Breast epithelium (tissue), 4 donors: Measurements from ENCODE around the gene TMCO5A. TPM values are rescaled to one million over a fixed set of nuclear protein-coding genes. Genes with fewer than 3 reads are reported as not detected.

Experiments used
- DNase-seq, 2 donors: peaks; one replicate each; pipeline ENCODE4 v3.0.0-alpha.2; 2019; ENCODE audit warnings: low spot score in 2 of 2
- H3K27ac ChIP-seq, 2 donors: fragments of 200-600 bp; sonication (generic) in 1 of 2; one replicate each; pipeline ENCODE4 v1.5.1; 2016 to 2019; ENCODE audit warnings: mild to moderate bottlenecking in 1 of 2
- H3K27me3 ChIP-seq, 2 donors: fragments of 200-600 bp; sonication (generic) in 1 of 2; one replicate each; pipeline versions ENCODE4 v1.5.1 to v1.6.0; 2017 to 2019; ENCODE audit warnings: control low read depth in 1 of 2, mild to moderate bottlenecking in 1 of 2
- H3K36me3 ChIP-seq: fragments of 200-600 bp; one replicate; pipeline ENCODE4 v1.5.1; 2019
- H3K4me1 ChIP-seq, 2 donors: fragments of 200-600 bp; sonication (generic); one replicate each; pipeline ENCODE4 v1.5.1; 2016 to 2019; ENCODE audit warnings: control low read depth in 1 of 2
- H3K4me3 ChIP-seq, 3 donors: fragments of 200-600 bp; sonication (generic); 1 replicate in 2 of 3; 2 replicates in 1 of 3; pipeline ENCODE4 v1.5.1; 2016 to 2019; ENCODE audit warnings: mild to moderate bottlenecking in 3 of 3, moderate library complexity in 2 of 3
- H3K9me3 ChIP-seq, 2 donors: fragments of 200-600 bp; sonication (generic) in 1 of 2; one replicate each; pipeline ENCODE4 v1.5.1; 2016 to 2019; ENCODE audit warnings: control low read depth in 1 of 2
- CTCF ChIP-seq, 3 donors: fragments of 450-650 bp; IDR thresholded peaks; one replicate each; pipeline ENCODE4 v1.5.1; 2016 to 2017; ENCODE audit warnings: antibody characterized with exemption in 3 of 3, mild to moderate bottlenecking in 3 of 3, moderate library complexity in 3 of 3
- POLR2A ChIP-seq: fragments of 450-650 bp; IDR thresholded peaks from one replicate; pipeline ENCODE4 v1.6.1; 2016; ENCODE audit warnings: antibody characterized with exemption, mild to moderate bottlenecking, moderate library complexity
- POLR2AphosphoS5 ChIP-seq, 3 donors: sonication (generic); formaldehyde crosslinking; IDR thresholded peaks; one replicate each; pipeline ENCODE4 v1.6.1; 2017; ENCODE audit warnings: antibody characterized with exemption in 3 of 3
- intact Hi-C: fragments of 100-400 bp; cut with DNase I; formaldehyde crosslinking; loops from one replicate; pipeline ENCODE4 v1.15.1; 2023; ENCODE audit warnings: low total_unique reads
- total RNA-seq, 3 donors: library from RNA; depleted of rRNA; stranded (reverse); fragments of >200 nt; gene quantifications; one replicate each; pipeline ENCODE4 v1.1.0, GENCODE V29; 2016

TMCO5A gene
- total RNA-seq, 3 donors from 2014 or later = not detected

DNA sequence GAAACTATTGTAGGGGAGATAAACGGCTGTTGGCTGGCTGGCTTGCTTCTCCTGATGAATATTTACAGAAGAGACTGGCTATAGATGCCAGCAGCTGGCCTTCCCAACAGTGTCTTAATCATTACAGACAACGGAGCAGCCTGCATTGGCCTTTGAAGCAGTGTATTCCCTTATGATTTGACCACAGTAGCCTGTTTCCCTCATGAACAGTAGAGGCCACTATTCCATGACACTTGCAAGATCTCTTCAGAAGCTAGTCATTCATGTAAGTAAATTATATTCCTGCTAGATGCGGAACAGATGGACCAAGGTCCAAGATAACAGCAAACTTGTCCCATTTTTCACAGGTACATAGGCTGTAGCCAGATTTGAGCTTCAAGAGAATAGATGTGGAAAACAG lies 47.3 kb downstream of the TMCO5A start:
- H3K4me3 ChIP-seq = no peak overlapping the region
- H3K9me3 ChIP-seq = no peaks in the 10 kb centered on the region
- no peaks in the 10 kb centered on the region for H3K36me3 ChIP-seq
- intact Hi-C loops = no loop called here
- TF ChIP-seq POLR2A (no peak), CTCF (IDR thresholded peaks at IDR 0.05) (no peak), POLR2AphosphoS5 (IDR thresholded peaks at IDR 0.05) (no peak)
- H3K27ac ChIP-seq = no peak overlapping the region
- DNase-seq = no peak
- no peaks in the 10 kb centered on the region for H3K4me1 ChIP-seq
- no peaks in the 10 kb centered on the region for H3K27me3 ChIP-seq

DNA sequence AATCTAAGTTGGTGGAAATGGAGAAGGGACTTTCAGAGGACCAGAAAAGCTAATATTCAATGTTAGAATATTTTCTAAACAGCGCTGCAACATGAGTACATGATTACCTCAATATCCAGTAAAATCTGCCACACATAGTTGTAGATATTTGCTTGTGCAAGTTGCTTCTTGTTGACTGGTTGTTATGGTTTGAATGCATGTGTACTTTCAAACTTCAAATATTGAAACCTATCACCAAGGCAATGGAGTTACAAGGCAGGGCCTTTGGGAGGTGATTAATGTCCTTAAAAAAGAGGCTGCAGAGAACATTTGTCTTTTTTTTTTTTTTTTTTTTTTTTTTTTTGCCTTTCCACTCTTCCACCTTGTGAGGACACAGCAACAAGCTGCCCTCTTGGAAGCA lies 49.9 kb downstream of the TMCO5A start:
- TF ChIP-seq CTCF (IDR thresholded peaks at IDR 0.05) (no peak), POLR2AphosphoS5 (IDR thresholded peaks at IDR 0.05) (no peak), POLR2A (no peak)
- Histone ChIP-seq H3K9me3 (peaks cover 0 to 10% of the 10 kb centered on the region in 2 donors), H3K27me3 (no peaks in the 10 kb centered on the region), H3K36me3 (no peaks in the 10 kb centered on the region), H3K4me1 (no peaks in the 10 kb centered on the region), H3K27ac (no peak overlapping the region), H3K4me3 (no peak overlapping the region)
- intact Hi-C loops = no loop called here
- no peak for DNase-seq

DNA sequence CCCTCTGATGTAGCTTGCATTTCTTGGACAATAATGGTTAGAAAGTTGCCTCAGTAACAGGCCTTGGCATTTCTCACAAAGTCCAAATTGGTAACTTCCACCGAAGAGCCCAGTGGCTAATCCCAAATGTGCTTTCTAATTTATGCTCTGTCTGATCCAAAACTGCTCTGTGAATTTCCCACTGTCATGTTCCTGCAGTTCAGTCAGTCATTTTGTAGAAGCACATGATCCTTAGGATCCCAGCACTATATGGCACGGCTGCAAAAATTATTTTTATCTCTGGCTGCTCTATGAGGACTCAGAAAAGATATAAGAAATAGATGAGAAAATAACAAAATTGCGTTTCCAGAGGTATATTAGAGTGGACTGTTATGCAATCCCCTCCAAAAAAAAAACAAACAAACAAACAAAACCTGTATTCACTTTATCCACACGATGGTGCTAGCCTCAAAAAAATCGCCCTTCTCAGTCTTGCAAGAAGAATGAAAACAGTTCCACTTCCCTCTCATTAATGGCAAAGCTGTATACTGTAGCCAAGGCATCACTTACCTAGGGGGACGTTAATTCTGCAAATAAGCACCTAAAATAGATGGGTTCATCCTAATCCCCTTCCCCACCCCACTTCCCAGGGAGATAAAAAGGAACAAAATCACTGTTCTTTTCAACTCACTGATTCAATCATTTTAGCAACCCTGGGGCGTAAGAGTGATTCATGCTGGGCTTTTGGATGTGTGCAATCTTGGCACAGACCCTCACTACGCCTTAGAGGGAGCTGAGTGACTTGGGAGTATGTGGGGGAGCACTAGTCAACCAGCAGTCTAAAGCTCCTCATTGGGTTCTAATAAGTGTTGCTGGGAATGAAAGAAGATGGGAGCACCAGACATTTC lies 61.3 kb downstream of the TMCO5A start:
- Histone ChIP-seq H3K27ac (no peak overlapping the region), H3K36me3 (no peaks in the 10 kb centered on the region), H3K9me3 (peaks cover 0 to 4% of the 10 kb centered on the region in 2 donors), H3K4me3 (no peak overlapping the region), H3K27me3 (no peaks in the 10 kb centered on the region), H3K4me1 (no peaks in the 10 kb centered on the region)
- DNase-seq = no peak
- intact Hi-C loops = no loop called here
- no peak for TF ChIP-seq POLR2A
- TF ChIP-seq CTCF (IDR thresholded peaks at IDR 0.05) = peak in 2 of 3 donors; percentile 52 to 57
